RPMI8226 (cell line): ENCODE measurements around the gene TAC3.
"Not testable (repeated sequence)": the region's sequence is repeated elsewhere in the genome, so short reads cannot be mapped to it uniquely, and the experiment has no call there.

Source experiments
- DNase-seq: peaks from one replicate; pipeline ENCODE4 v3.0.0-alpha.2; 2015

Gene TAC3

GRCh38 chr12:57016348-57016747, at the start of gene TAC3:
TAC3 (minus strand) TSS chr12:57016529; CDS start chr12:57015797, 732 bp downstream.
- no peak for DNase-seq

GRCh38 chr12:57063991-57064685, 47.8 kb upstream of the TAC3 start:
- no peak for DNase-seq

DNA sequence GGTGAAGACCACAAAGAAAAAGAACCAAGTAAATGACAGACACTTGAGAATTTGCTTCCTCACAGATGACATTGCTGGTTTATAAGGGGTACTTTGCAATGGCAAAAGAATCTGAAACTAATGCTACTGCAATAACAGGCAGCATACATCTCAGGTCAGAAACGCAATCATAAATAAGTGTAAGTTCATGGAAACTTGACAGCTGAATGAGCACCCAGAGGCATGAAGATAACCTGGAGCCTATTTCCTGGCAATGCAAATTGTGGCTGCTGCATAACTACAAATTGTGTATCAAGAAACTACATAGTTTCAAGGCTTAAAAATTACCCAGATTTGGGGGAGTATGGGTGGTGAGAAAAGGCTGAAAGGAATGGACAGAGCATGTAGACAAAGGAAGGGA, 42.1 kb upstream of the TAC3 start:
- no peak for DNase-seq

- no peak for DNase-seq
These were observed 40.9 kb upstream of the TAC3 start for GRCh38 chr12:57057067-57057751.

- no peak for DNase-seq
These were observed 39.5 kb upstream of the TAC3 start for GRCh38 chr12:57055824-57056223.

DNA sequence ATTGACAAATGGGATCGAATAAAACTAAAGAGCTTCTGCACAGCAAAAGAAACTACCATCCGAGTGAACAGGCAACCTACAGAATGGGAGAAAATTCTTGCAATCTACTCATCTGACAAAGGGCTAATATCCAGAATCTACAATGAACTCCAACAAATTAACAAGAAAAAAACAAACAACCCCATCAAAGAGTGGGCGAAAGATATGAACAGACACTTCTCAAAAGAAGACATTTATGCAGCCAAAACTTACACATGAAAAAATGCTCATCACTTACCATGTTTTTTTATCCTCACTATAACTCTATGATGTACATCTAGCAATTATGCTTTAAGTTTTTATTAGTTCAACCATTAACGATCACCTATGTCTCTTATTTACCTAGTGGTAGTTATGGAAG, 37.6 kb upstream of the TAC3 start:
- DNase-seq = not testable (repeated sequence)

GRCh38 chr12:57053146-57053545, 36.8 kb upstream of the TAC3 start:
- DNase-seq = not testable (repeated sequence)

GRCh38 chr12:57051011-57051410, 34.7 kb upstream of the TAC3 start:
- DNase-seq = no peak

DNA sequence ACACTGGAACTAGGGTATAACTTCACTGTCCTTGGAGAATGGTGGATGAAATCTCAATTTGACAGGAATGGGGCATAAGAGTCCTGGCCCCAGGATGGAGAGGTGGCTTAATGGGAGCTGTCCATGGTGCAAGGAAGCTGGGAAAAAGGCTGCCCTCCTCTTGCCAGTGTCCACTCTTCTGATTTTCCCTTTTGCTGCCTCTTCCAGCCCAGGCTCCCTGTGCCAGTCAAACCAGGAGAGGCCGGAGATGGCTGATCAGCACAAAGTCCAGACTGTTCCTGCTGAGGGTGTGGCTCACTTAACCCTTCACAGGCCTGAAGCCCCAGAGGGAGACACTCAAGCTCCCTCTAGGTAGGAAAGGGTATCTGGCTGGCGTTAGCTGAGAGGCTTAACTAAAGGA, 33.6 kb upstream of the TAC3 start, which contains the start of gene MYO1A:
TSS of gene MYO1A (minus strand) at position 240 of the 400 bp plus-strand sequence. CDS start 1,806 bp downstream, outside the sequence.
- no peak for DNase-seq

DNA sequence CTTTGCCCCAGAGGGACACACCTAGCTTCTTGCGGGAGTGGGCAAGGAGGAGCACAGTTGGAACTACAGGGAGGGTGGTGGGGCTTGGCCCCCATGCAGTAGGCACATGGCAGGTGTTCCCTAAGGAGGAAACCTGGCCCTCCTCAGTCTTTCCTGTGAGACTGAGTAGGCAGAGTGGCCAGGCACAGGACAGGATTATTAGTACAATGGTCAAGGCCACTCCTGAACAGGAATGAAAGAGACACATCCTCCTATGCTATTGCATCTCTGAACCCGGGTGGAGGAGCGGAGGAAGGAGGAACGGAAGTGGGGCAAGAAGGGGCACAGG, 32.8 kb upstream of the TAC3 start:
- DNase-seq = no peak

GRCh38 chr12:57048423-57049118, 32.2 kb upstream of the TAC3 start:
- no peak for DNase-seq

GRCh38 chr12:57047981-57048380, 31.7 kb upstream of the TAC3 start:
- DNase-seq = no peak

DNA sequence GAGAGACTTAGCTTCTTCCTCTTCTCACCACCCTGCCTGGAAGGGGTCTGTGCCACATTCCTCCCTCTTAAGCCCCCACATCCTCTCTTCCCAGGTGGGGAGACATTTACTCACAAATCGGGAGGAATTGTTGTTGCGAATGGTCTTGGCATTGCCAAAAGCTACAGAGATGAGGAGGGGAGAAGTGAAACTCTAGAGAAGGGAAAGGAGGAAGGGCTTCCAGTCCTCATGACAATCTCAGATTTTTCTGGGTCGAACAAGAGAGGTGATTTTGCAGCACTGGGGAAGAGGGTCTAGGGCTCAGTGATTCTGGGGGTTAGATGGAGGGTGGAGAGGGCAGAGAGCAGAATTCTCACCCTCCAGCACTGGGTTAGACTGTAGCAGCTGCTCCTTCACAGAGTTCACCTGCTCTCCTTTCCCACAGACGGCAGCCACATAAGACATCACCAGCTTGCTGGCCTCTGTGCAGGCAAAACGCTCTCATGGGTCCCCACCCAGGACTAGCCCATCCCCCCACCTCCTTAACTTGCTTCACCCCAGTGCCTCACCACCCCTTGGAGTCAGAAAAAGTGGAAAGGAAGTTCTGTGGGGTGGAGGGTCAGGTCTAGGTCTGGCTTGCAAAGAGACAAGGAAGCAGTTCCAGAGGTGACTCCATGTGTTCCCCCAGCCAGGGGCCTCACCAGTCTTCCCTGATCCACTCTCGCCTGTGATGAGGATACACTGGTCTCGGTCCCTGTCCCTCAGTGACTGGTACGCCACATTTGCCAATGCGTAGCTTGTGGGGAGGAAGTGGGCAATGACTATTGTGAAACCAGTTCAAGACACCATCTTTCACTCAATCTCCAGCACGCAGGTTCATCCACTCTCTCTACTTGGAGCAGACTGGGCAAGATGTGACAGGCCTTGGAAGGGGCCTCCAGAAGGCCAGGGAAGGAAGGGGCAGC, 30.9 kb upstream of the TAC3 start:
- DNase-seq = no peak

DNA sequence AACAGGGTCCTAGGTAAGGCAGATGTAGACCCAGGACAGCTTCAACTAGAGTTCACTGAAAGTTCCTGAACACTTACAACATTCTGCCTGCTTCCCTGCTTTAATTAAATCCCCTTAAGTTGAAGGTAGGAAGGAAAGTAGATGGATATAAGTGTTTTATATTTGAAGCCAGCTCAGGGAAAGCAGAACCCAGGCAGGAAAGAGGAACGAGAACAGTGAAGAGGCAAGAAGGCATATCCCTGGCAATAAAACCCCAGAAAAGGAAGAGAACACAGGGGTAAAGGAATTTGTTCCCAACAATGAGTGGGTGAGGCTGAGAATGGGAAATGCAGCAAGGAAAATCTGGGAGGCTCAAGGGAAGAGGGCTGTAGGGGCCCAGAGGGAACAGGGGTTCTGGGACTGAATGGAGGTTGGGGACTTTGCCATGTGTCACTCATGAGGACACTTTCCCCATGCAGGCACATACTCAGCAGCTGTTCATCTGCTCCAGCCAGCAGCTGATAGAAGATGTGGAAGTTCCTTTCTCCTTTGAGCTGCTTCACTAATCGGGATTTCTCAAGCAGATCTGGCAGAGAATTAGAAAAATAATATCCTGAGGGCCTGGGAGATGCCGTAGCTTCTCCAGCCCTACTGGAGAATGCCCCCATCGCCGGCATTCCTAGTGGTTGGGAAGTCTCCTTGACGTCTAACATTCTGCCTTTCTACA, 29.9 kb upstream of the TAC3 start:
- no peak for DNase-seq

DNA sequence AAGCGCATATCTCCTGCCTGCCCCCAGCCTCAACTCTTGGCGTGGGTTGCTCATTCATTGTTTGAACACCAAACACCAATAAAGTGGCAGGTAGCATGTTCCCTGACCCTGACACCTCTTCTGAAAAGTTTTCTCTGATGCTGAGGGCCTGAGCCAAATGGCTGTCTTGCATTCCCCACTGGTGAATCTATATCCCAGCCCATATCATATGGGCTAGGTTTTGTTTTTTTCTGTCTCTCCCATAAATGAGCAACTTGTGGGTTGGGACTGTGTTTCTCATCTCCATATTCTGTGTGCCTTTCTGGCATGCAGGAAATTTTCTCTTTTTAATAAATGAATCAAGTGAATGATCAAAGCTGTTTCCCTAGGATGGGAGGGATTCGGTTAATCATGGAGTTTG, 28.6 kb upstream of the TAC3 start:
- no peak for DNase-seq

GRCh38 chr12:57044468-57044867, 28.1 kb upstream of the TAC3 start:
- no peak for DNase-seq

DNA sequence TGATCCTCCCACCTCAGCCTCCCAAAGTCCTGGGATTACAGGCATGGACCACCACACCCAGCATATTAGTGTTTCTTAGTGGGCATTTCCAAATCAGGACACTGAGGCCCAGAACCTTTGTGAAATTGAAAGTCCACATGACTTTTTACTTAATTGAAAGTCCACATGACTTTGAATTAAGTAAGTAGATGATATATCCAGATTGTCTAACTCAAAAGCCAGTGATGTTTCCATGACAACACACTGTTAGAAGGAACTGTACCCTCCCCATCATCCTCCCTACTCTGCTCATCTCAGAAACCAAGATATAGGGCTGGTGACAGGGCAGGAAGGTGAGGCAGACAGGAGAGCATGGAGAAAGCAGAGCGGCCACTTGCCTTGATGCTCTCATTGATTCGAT, 26.4 kb upstream of the TAC3 start:
- no peak for DNase-seq

- no peak for DNase-seq
These were observed 24.4 kb upstream of the TAC3 start for GRCh38 chr12:57040750-57041149.

DNA sequence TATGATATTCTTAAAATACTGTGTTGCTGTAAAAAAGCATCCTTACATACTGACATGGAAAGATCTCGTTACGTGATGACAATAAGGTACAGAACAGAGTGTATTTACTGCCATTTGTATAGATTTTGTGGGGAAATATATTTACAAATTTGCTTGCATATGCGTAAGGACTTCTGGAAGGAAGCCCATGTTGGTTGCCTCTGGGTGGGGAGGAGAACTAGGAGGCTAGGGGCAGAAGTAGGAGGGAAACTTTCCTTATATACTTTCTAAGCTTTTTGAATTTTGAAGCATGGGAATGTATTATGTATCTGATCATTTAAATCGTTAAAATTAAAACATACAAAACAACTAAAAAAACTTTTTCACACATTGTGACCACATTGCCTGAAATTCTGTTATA, 23.9 kb upstream of the TAC3 start:
- no peak for DNase-seq

GRCh38 chr12:57039016-57039798, 22.9 kb upstream of the TAC3 start:
- no peak for DNase-seq

DNA sequence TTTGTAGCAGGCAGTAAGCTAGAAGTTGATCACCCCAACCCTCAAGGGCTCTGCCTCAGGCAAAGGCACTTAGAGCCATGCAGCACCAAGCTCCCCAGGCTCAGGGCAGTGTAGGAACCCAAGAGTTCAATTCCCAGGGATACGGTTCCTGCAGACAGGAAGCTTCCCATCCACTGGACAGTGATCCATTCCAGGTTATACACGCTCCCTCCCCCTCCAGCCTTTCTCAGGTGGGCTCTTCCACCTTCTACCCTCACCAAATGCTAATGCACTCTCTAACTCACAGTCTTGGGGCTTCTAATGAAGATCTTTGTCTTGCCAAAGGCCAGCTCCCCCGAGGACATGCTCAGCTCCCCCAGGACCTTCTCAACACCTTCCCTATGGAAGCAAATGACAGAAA, 20.9 kb upstream of the TAC3 start:
- no peak for DNase-seq
